ENCODE data around the gene ITPRID2. TPM values are rescaled to one million over a fixed set of nuclear protein-coding genes. Genes with fewer than 3 reads are reported as not detected.

The ITPRID2 gene
- total and polyA plus RNA-seq, 10 of the 15 experiments (the other 5 are each of a cell fraction or from before 2014, with no cell fraction given), result 4.7 to 23.7 (median 13.1) TPM

GRCh38 chr2:181879295-181879694 lies 12.2 kb upstream of the ITPRID2 start:
- no peak for ATAC-seq
- intact Hi-C loops (cut with micrococcal nuclease; ENCODE audit: unreplicated experiment), result no loop called here
- no peak for DNase-seq (ENCODE audit: low read depth, low spot score)
- no peak overlapping the region for H3K9ac ChIP-seq (ENCODE audit: control insufficient read depth, insufficient read depth, low read length)
- RAD21 ChIA-PET (ENCODE audit: unreplicated experiment), result no interaction called here
- POLR2A ChIA-PET, result no interaction called here
- no TSS peak for BruUV-seq (replicated peaks)
- H3K9me3 ChIP-seq (replicated peaks; ENCODE audit: control insufficient read depth, insufficient read depth, low read length), result no peaks in the 10 kb centered on the region
- 73% methylated on average over 2 of the region's 2 CpGs for WGBS (ENCODE audit: insufficient coverage, insufficient replicate concordance, low lambda C conversion rate, missing lambda C conversion rate)
- in situ Hi-C loops (cut with MboI), result no loop called here
- CTCF ChIA-PET, result interaction anchor here (0.7 kb wide), 1 partner anchor 1930 kb away, joined by 3 read pairs; no protein-coding TSS in a partner anchor
- H3K4me3 ChIP-seq, result no peak overlapping the region
- TF ChIP-seq NKRF (conservative IDR thresholded peaks at IDR 0.05) (no peak), LARP7 (IDR thresholded peaks at IDR 0.05) (no peak), MEF2A (IDR thresholded peaks at IDR 0.05; ENCODE audit: insufficient read depth, low read depth, low read length) (no peak), CHD4 (IDR thresholded peaks at IDR 0.05) (no peak), RB1 (IDR thresholded peaks at IDR 0.05; ENCODE audit: borderline replicate concordance) (no peak), ZNF592 (IDR thresholded peaks at IDR 0.05) (no peak), BMI1 (IDR thresholded peaks at IDR 0.05; ENCODE audit: borderline replicate concordance) (no peak)
- H3K4me2 ChIP-seq (ENCODE audit: control insufficient read depth, insufficient read depth), result no peak overlapping the region
- FAIRE-seq, result no peak
- H3K4me1 ChIP-seq (ENCODE audit: control insufficient read depth, insufficient read depth, low read length), result no peaks in the 10 kb centered on the region
- H3K79me2 ChIP-seq (ENCODE audit: control insufficient read depth, insufficient read depth, low read length), result no peaks in the 10 kb centered on the region
- peaks cover 0 to 2% of the 10 kb centered on the region in 2 experiments; a peak in 2 of 4 replicates for H3K27me3 ChIP-seq (replicated peaks in 1 of 2; ENCODE audit: control insufficient read depth in 2 of 2, insufficient read depth in 2 of 2, low read length in 1 of 2)
- no peak overlapping the region for H3K27ac ChIP-seq (ENCODE audit: control insufficient read depth, insufficient read depth)
- SMC1A ChIA-PET (ENCODE audit: uncharacterized antibody, unreplicated experiment), result interaction anchor here (0.9 kb wide), 1 partner anchor 29 kb away, joined by 3 read pairs; no protein-coding TSS in a partner anchor
- no peak overlapping the region for H2AFZ ChIP-seq (ENCODE audit: control insufficient read depth, low read depth, low read length)
- no peaks in the 10 kb centered on the region for H4K20me1 ChIP-seq (ENCODE audit: control insufficient read depth, insufficient read depth)
- no peaks in the 10 kb centered on the region for H3K36me3 ChIP-seq (ENCODE audit: control insufficient read depth in 2 of 2, insufficient read depth in 2 of 2, low read length in 1 of 2)
